Neural cell (in vitro differentiated cells): Measurements from ENCODE around the gene AFDN. TPM values are rescaled to one million over a fixed set of nuclear protein-coding genes. Genes with fewer than 3 reads are reported as not detected.

Experiments
- H2AFZ ChIP-seq: fragments of 200-600, 300-800 bp; sonication (generic), shearing (Covaris generic); 2 replicates; pipeline ENCODE4 v1.6.0; 2014; ENCODE audit warnings: low read depth, mild to moderate bottlenecking, antibody characterized with exemption, low read length, moderate library complexity
- H3F3A ChIP-seq: fragments of 200-600 bp; shearing (Covaris generic); 2 replicates; pipeline ENCODE4 v1.6.1; 2016; ENCODE audit warnings: mild to moderate bottlenecking, moderate library complexity, mixed read lengths, antibody characterized with exemption, low read length; ENCODE audit not compliant: insufficient read depth, poor library complexity, severe bottlenecking
- H3K27ac ChIP-seq: fragments of 200-600, 300-800 bp; sonication (generic), shearing (Covaris generic); 2 replicates; pipeline ENCODE4 v1.5.1; 2014; ENCODE audit warnings: mild to moderate bottlenecking, low read length, moderate library complexity
- H3K27me3 ChIP-seq: fragments of 300-800, 200-600 bp; sonication (generic), shearing (Covaris generic); 2 replicates; pipeline ENCODE4 v1.6.0; 2014; ENCODE audit warnings: mild to moderate bottlenecking, low read depth, low read length, moderate library complexity; ENCODE audit not compliant: insufficient read depth
- H3K36me3 ChIP-seq: fragments of 300-800, 200-600 bp; sonication (generic), shearing (Covaris generic); 2 replicates; pipeline ENCODE4 v1.5.1; 2014; ENCODE audit warnings: mild to moderate bottlenecking, antibody characterized with exemption, low read length, moderate library complexity; ENCODE audit not compliant: insufficient read depth
- H3K4me2 ChIP-seq: fragments of 300-800, 200-600 bp; sonication (generic), shearing (Covaris generic); 2 replicates; pipeline ENCODE4 v1.6.0; 2014; ENCODE audit warnings: mild to moderate bottlenecking, low read length
- H3K4me3 ChIP-seq: fragments of 300-800, 200-600 bp; sonication (generic), shearing (Covaris generic); 2 replicates; pipeline ENCODE4 v1.5.1; 2014; ENCODE audit warnings: mild to moderate bottlenecking, low read length, moderate library complexity
- H3K79me2 ChIP-seq: fragments of 200-600 bp; shearing (Covaris generic); replicated peaks from 2 replicates; pipeline ENCODE4 v1.6.0; 2014; ENCODE audit warnings: mild to moderate bottlenecking, low read length, moderate library complexity; ENCODE audit not compliant: insufficient read depth
- H3K9ac ChIP-seq: fragments of 300-800, 200-600 bp; sonication (generic), shearing (Covaris generic); 2 replicates; pipeline ENCODE4 v1.6.1; 2016; ENCODE audit warnings: mild to moderate bottlenecking, low read length, mixed read lengths
- H3K9me2 ChIP-seq: fragments of 200-600 bp; shearing (Covaris generic); 2 replicates; pipeline ENCODE4 v1.6.1; 2016; ENCODE audit warnings: mild to moderate bottlenecking, low read length, mixed read lengths; ENCODE audit not compliant: insufficient read depth
- H3K9me3 ChIP-seq: fragments of 200-600, 300-800 bp; sonication (generic), shearing (Covaris generic); 2 replicates; pipeline ENCODE4 v1.6.1; 2016; ENCODE audit warnings: mild to moderate bottlenecking, mixed run types, low read length, moderate library complexity, mixed read lengths
- H4K20me1 ChIP-seq: fragments of 200-600 bp; shearing (Covaris generic); 2 replicates; pipeline ENCODE4 v1.6.1; 2016; ENCODE audit warnings: mild to moderate bottlenecking, mixed run types; ENCODE audit not compliant: insufficient read depth
- CTCF ChIP-seq: fragments of 450-650 bp; IDR thresholded peaks from 2 replicates; pipeline ENCODE4 v1.5.1; 2014; ENCODE audit warnings: antibody characterized with exemption, mild to moderate bottlenecking, moderate library complexity; ENCODE audit not compliant: poor library complexity, severe bottlenecking
- EP300 ChIP-seq: fragments of 450-650 bp; conservative IDR thresholded peaks from 2 replicates; pipeline ENCODE4 v1.6.1; 2014; ENCODE audit warnings: antibody characterized with exemption, mild to moderate bottlenecking, moderate library complexity; ENCODE audit not compliant: poor library complexity, severe bottlenecking
- EZH2 ChIP-seq: fragments of 200-600, 300-800 bp; shearing (Covaris generic), sonication (generic); IDR thresholded peaks from 2 replicates; pipeline ENCODE4 v1.6.1; 2014; ENCODE audit warnings: antibody characterized with exemption, low read length, borderline replicate concordance, mild to moderate bottlenecking; ENCODE audit not compliant: insufficient read depth, poor library complexity, severe bottlenecking
- MXI1 ChIP-seq: fragments of 450-650 bp; conservative IDR thresholded peaks from 2 replicates; pipeline ENCODE4 v1.6.1; 2014; ENCODE audit warnings: antibody characterized with exemption, mild to moderate bottlenecking; ENCODE audit not compliant: poor library complexity, severe bottlenecking
- POLR2AphosphoS5 ChIP-seq: IDR thresholded peaks from 2 replicates; pipeline ENCODE4 v1.6.1; 2012
- RAD21 ChIP-seq: fragments of 450-650 bp; conservative IDR thresholded peaks from 2 replicates; pipeline ENCODE4 v1.6.1; 2014; ENCODE audit warnings: antibody characterized with exemption, mild to moderate bottlenecking, moderate library complexity
- REST ChIP-seq: IDR thresholded peaks from 2 replicates; pipeline ENCODE4 v1.6.1; 2012; ENCODE audit warnings: borderline replicate concordance
- SMC3 ChIP-seq: fragments of 450-650 bp; conservative IDR thresholded peaks from 2 replicates; pipeline ENCODE4 v1.6.1; 2014; ENCODE audit warnings: antibody characterized with exemption, mild to moderate bottlenecking, moderate library complexity; ENCODE audit not compliant: poor library complexity
- TAF1 ChIP-seq: IDR thresholded peaks from 2 replicates; pipeline ENCODE4 v1.6.1; 2012; ENCODE audit warnings: low read depth
- polyA plus RNA-seq: library from polyadenylated mRNA; depleted of rRNA; stranded (reverse); fragments of >200 nt; gene quantifications from 2 replicates; pipeline ENCODE4 v1.2.3, GENCODE V29; 2014

AFDN gene
- polyA plus RNA-seq, 1 donor from 2014 or later, result 193 TPM

GRCh38 chr6:167791780-167792478 lies 34.8 kb upstream of the AFDN start:
- Histone ChIP-seq H3K4me2 (no peak overlapping the region), H3K79me2 (no peaks in the 10 kb centered on the region), H2AFZ (no peak overlapping the region), H4K20me1 (no peaks in the 10 kb centered on the region), H3K36me3 (no peaks in the 10 kb centered on the region), H3K4me3 (no peak overlapping the region), H3K9me2 (no peaks in the 10 kb centered on the region), H3F3A (no peaks in the 10 kb centered on the region), H3K9me3 (no peaks in the 10 kb centered on the region), H3K9ac (no peak overlapping the region), H3K27ac (no peak overlapping the region), H3K27me3 (no peaks in the 10 kb centered on the region)
- TF ChIP-seq MXI1 (no peak), EZH2 (no peak), REST (no peak), TAF1 (no peak), CTCF (no peak), RAD21 (no peak), POLR2AphosphoS5 (no peak), SMC3 (no peak), EP300 (no peak)

- no peak overlapping the region for H2AFZ ChIP-seq
- no peak overlapping the region for H3K9ac ChIP-seq
- no peak overlapping the region for H3K4me3 ChIP-seq
- H4K20me1 ChIP-seq, result no peaks in the 10 kb centered on the region
- no peak overlapping the region for H3K27ac ChIP-seq
- H3K36me3 ChIP-seq, result no peaks in the 10 kb centered on the region
- no peaks in the 10 kb centered on the region for H3K79me2 ChIP-seq
- no peaks in the 10 kb centered on the region for H3K9me2 ChIP-seq
- no peaks in the 10 kb centered on the region for H3F3A ChIP-seq
- H3K4me2 ChIP-seq, result no peak overlapping the region
- no peaks in the 10 kb centered on the region for H3K9me3 ChIP-seq
- TF ChIP-seq SMC3 (no peak), RAD21 (no peak), MXI1 (no peak), POLR2AphosphoS5 (no peak), REST (no peak), CTCF (no peak), TAF1 (no peak)
- no peaks in the 10 kb centered on the region for H3K27me3 ChIP-seq
Observed at GRCh38 chr6:167793421-167793820, 33.3 kb upstream of the AFDN start.
